K562 (cell line): ENCODE measurements around the gene RXFP3.

Source experiments
- CTCF ChIP-seq, 3 experiments: IDR thresholded peaks in 2 of 3; conservative IDR thresholded peaks in 1 of 3; 2 replicates each; pipeline ENCODE4 v1.5.1; 2011 to 2012; ENCODE audit warnings: low read length in 3 of 3, mild to moderate bottlenecking in 3 of 3, control low read depth in 2 of 3, improper control_type of control experiment in 1 of 3, inconsistent platforms in 1 of 3, low read depth in 1 of 3, mixed read lengths in 1 of 3, moderate library complexity in 1 of 3; ENCODE audit not compliant: insufficient read depth in 2 of 3
- E2F5 ChIP-seq: sonication (generic); formaldehyde crosslinking; IDR thresholded peaks from 2 replicates; pipeline ENCODE4 v1.8.0; 2022; ENCODE audit warnings: mild to moderate bottlenecking, missing genetic modification reagents
- EZH2 ChIP-seq: IDR thresholded peaks from 2 replicates; pipeline ENCODE4 v1.6.1; 2012; ENCODE audit warnings: low read depth, mild to moderate bottlenecking, inconsistent platforms, low read length, borderline replicate concordance
- FOXA1 ChIP-seq: fragments of 450-650 bp; IDR thresholded peaks from 2 replicates; pipeline ENCODE4 v1.6.1; 2016; ENCODE audit warnings: mild to moderate bottlenecking, borderline replicate concordance
- JUNB ChIP-seq: fragments of 450-650 bp; formaldehyde crosslinking; conservative IDR thresholded peaks from 2 replicates; pipeline ENCODE4 v1.4.0; 2020; ENCODE audit warnings: mild to moderate bottlenecking
- MYBL2 ChIP-seq, 2 experiments: fragments of 450-650 bp in 1 of 2; sonication (generic) in 1 of 2; formaldehyde crosslinking in 1 of 2; IDR thresholded peaks; 2 replicates each; pipeline versions ENCODE4 v1.6.1 to v1.8.1; 2017 to 2022; ENCODE audit warnings: borderline replicate concordance in 1 of 2, inconsistent platforms in 1 of 2, low read depth in 1 of 2, mild to moderate bottlenecking in 1 of 2, missing genetic modification reagents in 1 of 2, moderate library complexity in 1 of 2
- ZNF551 ChIP-seq: fragments of 250-450 bp; sonication (Bioruptor Pico); IDR thresholded peaks from 2 replicates; pipeline ENCODE4 v1.5.0; 2021; ENCODE audit warnings: mild to moderate bottlenecking, moderate library complexity

GRCh38 chr5:33964132-33964700 is 28.0 kb downstream of the RXFP3 start:
- no peak for TF ChIP-seq ZNF551 (CRISPR knock-in tag)
- TF ChIP-seq CTCF (IDR thresholded peaks at IDR 0.05 in 2 of 3, conservative IDR thresholded peaks at IDR 0.05 in 1 of 3; ENCODE audit: insufficient read depth in 2 of 3, low read depth in 1 of 3, low read length in 3 of 3) = no peak
- no peak for TF ChIP-seq JUNB (CRISPR knock-in tag)
- TF ChIP-seq EZH2 = no peak
- TF ChIP-seq E2F5 (CRISPR knock-in tag) = no peak
- no peak for TF ChIP-seq FOXA1
- TF ChIP-seq MYBL2 (IDR thresholded peaks at IDR 0.05; ENCODE audit: low read depth) = no peak
- no peak for TF ChIP-seq MYBL2 (CRISPR knock-in tag; IDR thresholded peaks at IDR 0.05; ENCODE audit: borderline replicate concordance)
